Central memory CD4-positive, alpha-beta T cell (primary cell): ENCODE data around the gene TUBAL3.
"Not testable (repeated sequence)": the region's sequence is repeated elsewhere in the genome, so short reads cannot be mapped to it uniquely, and the experiment has no call there.

Source experiments
- DNase-seq: peaks from one replicate; pipeline ENCODE4 v3.0.0; 2022

TUBAL3 gene

GRCh38 chr10:5419466-5420094 is 15.0 kb upstream of the TUBAL3 start:
- no peak for DNase-seq

GRCh38 chr10:5418584-5418983 is 14.0 kb upstream of the TUBAL3 start:
- no peak for DNase-seq

- no peak for DNase-seq
These were observed 12.4 kb upstream of the TUBAL3 start for GRCh38 chr10:5416981-5417380.

- no peak for DNase-seq
These were observed 8.6 kb upstream of the TUBAL3 start for GRCh38 chr10:5413012-5413938.

- peak; percentile 53 for DNase-seq
These were observed 7.8 kb upstream of the TUBAL3 start, which contains the start of gene NET1 for GRCh38 chr10:5412277-5412941. TSS of gene NET1 (plus strand) at chr10:5412557. CDS start at chr10:5412693, 136 bp downstream.

GRCh38 chr10:5411941-5412276 is 7.3 kb upstream of the TUBAL3 start:
- no peak for DNase-seq

GRCh38 chr10:5410787-5411186 is 6.2 kb upstream of the TUBAL3 start:
- DNase-seq: not testable (repeated sequence)

- DNase-seq: no peak
These were observed 2.3 kb upstream of the TUBAL3 start for GRCh38 chr10:5406918-5407317.

GRCh38 chr10:5402798-5403197 is 1.8 kb downstream of the TUBAL3 start:
- DNase-seq: no peak

GRCh38 chr10:5400468-5401240 is 4.0 kb downstream of the TUBAL3 start:
- no peak for DNase-seq

GRCh38 chr10:5399332-5399731 is 5.3 kb downstream of the TUBAL3 start:
- DNase-seq: no peak

GRCh38 chr10:5396556-5397300 is 7.9 kb downstream of the TUBAL3 start:
- DNase-seq: no peak

- no peak for DNase-seq
These were observed 9.5 kb downstream of the TUBAL3 start for GRCh38 chr10:5395168-5395567.

- DNase-seq: no peak
These were observed 11.1 kb downstream of the TUBAL3 start for GRCh38 chr10:5393529-5393928.

- DNase-seq: no peak
These were observed 12.8 kb downstream of the TUBAL3 start for GRCh38 chr10:5391790-5392189.

- DNase-seq: no peak
These were observed 13.9 kb downstream of the TUBAL3 start for GRCh38 chr10:5390607-5391205.

- DNase-seq: no peak
These were observed 17.5 kb downstream of the TUBAL3 start for GRCh38 chr10:5387169-5387568.

GRCh38 chr10:5385224-5385623 is 19.4 kb downstream of the TUBAL3 start:
- no peak for DNase-seq

GRCh38 chr10:5381187-5381586 is 23.4 kb downstream of the TUBAL3 start:
- DNase-seq: no peak

GRCh38 chr10:5380395-5380794 is 24.2 kb downstream of the TUBAL3 start:
- DNase-seq: not testable (repeated sequence)

GRCh38 chr10:5379202-5379601 is 25.4 kb downstream of the TUBAL3 start:
- DNase-seq: not testable (repeated sequence)

GRCh38 chr10:5376450-5376849 is 28.2 kb downstream of the TUBAL3 start:
- no peak for DNase-seq
